Skeletal muscle tissue (tissue), 4 donors: ENCODE measurements around the gene PSMC3. TPM values are rescaled to one million over a fixed set of nuclear protein-coding genes. Genes with fewer than 3 reads are reported as not detected.
A peak's percentile ranks its signal among the peaks of the same experiment; 100 is the strongest.
"Not testable (repeated sequence)": the region's sequence is repeated elsewhere in the genome, so short reads cannot be mapped to it uniquely, and the experiment has no call there.

Experiments used
- H3K27ac ChIP-seq: one replicate; pipeline ENCODE4 v1.7.0; 2013; ENCODE audit warnings: mild to moderate bottlenecking, low read depth, low read length, inconsistent platforms
- H3K27me3 ChIP-seq, 3 donors: one replicate each; pipeline ENCODE4 v1.7.0; 2013; ENCODE audit warnings: low read length in 3 of 3; ENCODE audit not compliant: control insufficient read depth in 3 of 3, insufficient read depth in 3 of 3
- H3K36me3 ChIP-seq, 3 donors: one replicate each; pipeline ENCODE4 v1.7.0; 2013; ENCODE audit warnings: low read length in 3 of 3; ENCODE audit not compliant: control insufficient read depth in 3 of 3, insufficient read depth in 3 of 3
- H3K4me1 ChIP-seq, 3 donors: one replicate each; pipeline ENCODE4 v1.7.0; 2013; ENCODE audit warnings: low read length in 3 of 3, mild to moderate bottlenecking in 3 of 3; ENCODE audit not compliant: control insufficient read depth in 3 of 3, insufficient read depth in 3 of 3
- H3K4me3 ChIP-seq, 3 donors: one replicate each; pipeline ENCODE4 v1.7.0; 2013; ENCODE audit warnings: low read length in 3 of 3
- H3K9ac ChIP-seq, 3 donors: one replicate each; pipeline ENCODE4 v1.7.0; 2013; ENCODE audit warnings: low read length in 3 of 3, mild to moderate bottlenecking in 3 of 3, moderate library complexity in 2 of 3, low read depth in 1 of 3
- H3K9me3 ChIP-seq, 3 donors: one replicate each; pipeline ENCODE4 v1.7.0; 2013; ENCODE audit warnings: low read length in 3 of 3; ENCODE audit not compliant: control insufficient read depth in 3 of 3
- total RNA-seq: library from RNA; depleted of rRNA; stranded (reverse); fragments of >200 nt; gene quantifications from one replicate; pipeline ENCODE4 v1.2.3, GENCODE V29; 2014
- donor health status: Osteomylitis.

PSMC3 gene
- total RNA-seq, 1 donor from 2014 or later = 146 TPM

DNA sequence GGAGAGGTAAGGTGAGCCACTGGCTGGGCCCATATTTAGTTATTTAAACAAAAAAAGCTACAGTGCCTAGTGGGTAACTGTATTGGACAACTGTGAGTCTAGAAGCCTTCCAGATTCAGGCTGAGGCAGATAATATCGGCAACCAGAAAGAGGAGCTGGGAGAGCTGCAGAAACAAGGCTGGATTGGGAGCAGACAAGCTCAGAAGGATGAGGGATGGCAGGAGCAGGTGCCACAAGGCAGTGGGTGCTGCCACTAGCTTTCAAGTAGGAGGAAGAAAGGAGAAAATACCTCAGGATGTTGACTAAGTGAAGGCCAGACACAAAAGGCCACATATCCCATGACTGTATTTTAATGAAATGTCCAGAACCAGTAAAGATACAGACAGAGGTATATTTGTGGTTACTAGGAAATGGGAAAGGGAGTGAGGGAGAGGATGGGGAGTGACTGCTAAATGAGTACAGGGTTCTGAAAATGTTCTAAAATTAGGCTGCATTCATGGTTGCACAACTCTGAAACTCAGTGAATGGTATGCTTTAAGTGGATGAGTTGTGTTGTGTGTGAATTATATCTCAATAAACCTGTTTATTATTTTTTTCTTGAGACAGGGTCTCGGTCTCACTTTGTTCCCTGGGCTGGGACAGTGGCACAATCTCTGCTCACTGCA lies 34.5 kb upstream of the PSMC3 start:
- no peak overlapping the region for H3K9ac ChIP-seq
- H3K4me1 ChIP-seq = peaks cover 0 to 4% (median 3%) of the 10 kb centered on the region in 3 donors
- H3K9me3 ChIP-seq = no peaks in the 10 kb centered on the region
- H3K27ac ChIP-seq = no peak overlapping the region
- H3K27me3 ChIP-seq = no peaks in the 10 kb centered on the region
- H3K4me3 ChIP-seq = no peak overlapping the region
- peaks cover 0 to 6% (median 0%) of the 10 kb centered on the region in 3 donors for H3K36me3 ChIP-seq

DNA sequence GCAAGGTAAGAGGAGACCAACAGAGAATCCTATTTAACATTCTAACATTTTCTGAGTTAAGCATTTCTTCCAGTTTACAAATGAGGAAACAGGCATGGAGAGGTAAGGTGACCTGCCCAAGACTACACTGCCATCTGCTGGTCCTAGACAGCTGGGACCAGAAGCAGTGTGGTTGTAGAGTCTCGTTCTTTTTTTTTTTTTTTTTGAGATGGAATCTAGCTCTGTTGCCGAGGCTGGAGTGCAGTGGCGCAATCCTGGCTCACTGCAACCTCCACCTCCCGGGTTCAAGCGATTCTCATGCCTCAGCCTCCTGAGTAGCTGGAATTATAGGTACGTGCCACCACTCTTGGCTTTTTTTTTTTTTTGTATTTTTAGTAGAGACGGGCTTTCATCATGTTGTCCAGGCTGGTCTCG lies 28.0 kb upstream of the PSMC3 start:
- H3K36me3 ChIP-seq, H3K27me3 ChIP-seq, H3K27ac ChIP-seq, H3K9me3 ChIP-seq, H3K4me1 ChIP-seq, H3K4me3 ChIP-seq: not testable (repeated sequence)
- peak overlapping the region in 1 of 3 donors; percentile 25 for H3K9ac ChIP-seq

DNA sequence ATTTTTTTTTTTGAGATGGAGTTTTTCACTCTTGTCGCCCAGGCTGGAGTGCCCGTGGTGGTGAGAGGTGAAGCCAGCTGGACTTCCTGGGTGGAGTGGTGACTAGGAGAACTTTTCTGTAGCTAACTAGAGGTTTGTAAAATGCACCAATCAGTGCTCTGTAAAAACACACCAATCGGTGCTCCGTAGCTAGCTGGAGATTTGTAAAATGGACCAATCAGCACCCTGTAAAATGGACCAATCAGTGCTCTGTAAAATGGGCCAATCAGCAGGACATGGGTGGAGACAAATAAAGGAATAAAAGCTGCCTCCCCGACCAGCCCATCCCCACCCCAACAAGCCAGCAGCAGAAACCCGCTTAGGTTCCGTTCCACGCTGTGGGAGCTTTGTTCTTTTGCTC lies 27.1 kb upstream of the PSMC3 start:
- H3K36me3 ChIP-seq = no peaks in the 10 kb centered on the region
- H3K9me3 ChIP-seq = no peaks in the 10 kb centered on the region
- peaks cover 7 to 14% (median 14%) of the 10 kb centered on the region in 3 donors for H3K4me1 ChIP-seq
- H3K4me3 ChIP-seq = no peak overlapping the region
- H3K27me3 ChIP-seq = no peaks in the 10 kb centered on the region
- no peak overlapping the region for H3K27ac ChIP-seq
- H3K9ac ChIP-seq = no peak overlapping the region

GRCh38 chr11:47451990-47452389 lies 25.8 kb upstream of the PSMC3 start:
- Histone ChIP-seq H3K4me1 (peaks cover 14 to 27% (median 23%) of the 10 kb centered on the region in 3 donors), H3K36me3 (peaks cover 5 to 6% (median 5%) of the 10 kb centered on the region in 3 donors), H3K9ac (no peak overlapping the region), H3K27me3 (no peaks in the 10 kb centered on the region), H3K4me3 (no peak overlapping the region), H3K9me3 (no peaks in the 10 kb centered on the region), H3K27ac (no peak overlapping the region)

DNA sequence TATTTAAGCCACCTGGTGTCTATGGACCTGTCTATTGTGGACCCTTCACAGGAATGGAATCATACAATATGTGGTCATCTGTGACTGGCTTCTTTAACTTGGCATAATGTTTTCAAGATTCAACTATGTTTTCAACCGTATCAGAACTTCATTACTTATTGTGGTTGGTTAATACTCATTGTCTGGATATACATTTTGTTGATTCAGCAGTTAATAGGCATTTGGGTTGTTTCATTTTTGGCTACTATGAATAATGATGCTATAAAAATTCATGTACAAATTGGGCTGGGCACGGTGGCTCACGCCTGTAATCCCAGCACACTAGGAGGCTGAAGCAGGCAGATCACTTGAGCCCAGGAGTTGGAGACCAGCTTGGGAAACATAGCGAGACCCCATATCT lies 25.2 kb upstream of the PSMC3 start:
- Histone ChIP-seq H3K9me3 (no peaks in the 10 kb centered on the region), H3K4me1 (peaks cover 17 to 31% (median 23%) of the 10 kb centered on the region in 3 donors), H3K9ac (no peak overlapping the region), H3K4me3 (no peak overlapping the region), H3K36me3 (peaks cover 5 to 7% (median 6%) of the 10 kb centered on the region in 3 donors), H3K27ac (no peak overlapping the region), H3K27me3 (no peaks in the 10 kb centered on the region)

DNA sequence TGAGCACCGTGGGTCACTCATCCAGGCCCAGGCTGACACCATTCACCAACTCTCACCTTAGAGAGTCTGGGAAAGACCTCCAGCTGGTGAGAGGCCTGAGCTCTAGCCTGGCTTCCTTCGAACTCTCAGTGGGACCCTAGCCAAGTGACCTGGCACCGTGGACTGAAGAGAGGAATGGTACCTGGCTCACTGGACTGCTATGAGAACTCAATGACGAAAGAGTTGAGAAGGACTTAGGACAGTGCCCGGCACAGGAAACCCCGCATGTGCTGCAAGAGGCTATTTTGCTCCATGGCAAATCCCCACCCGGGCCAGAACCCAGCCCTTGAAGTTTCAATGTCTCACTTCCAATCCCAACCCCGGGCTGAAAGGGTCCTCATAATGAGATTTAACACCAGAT lies 23.3 kb upstream of the PSMC3 start:
- peak overlapping the region in 2 of 3 donors; percentile 91 to 94 for H3K4me3 ChIP-seq
- H3K9ac ChIP-seq = peak overlapping the region; percentile 82 to 94 (median 86)
- peaks cover 17 to 34% (median 23%) of the 10 kb centered on the region in 3 donors for H3K4me1 ChIP-seq
- peaks cover 5 to 8% (median 7%) of the 10 kb centered on the region in 3 donors for H3K36me3 ChIP-seq
- H3K9me3 ChIP-seq = no peaks in the 10 kb centered on the region
- no peaks in the 10 kb centered on the region for H3K27me3 ChIP-seq
- H3K27ac ChIP-seq = peak overlapping the region; percentile 86

DNA sequence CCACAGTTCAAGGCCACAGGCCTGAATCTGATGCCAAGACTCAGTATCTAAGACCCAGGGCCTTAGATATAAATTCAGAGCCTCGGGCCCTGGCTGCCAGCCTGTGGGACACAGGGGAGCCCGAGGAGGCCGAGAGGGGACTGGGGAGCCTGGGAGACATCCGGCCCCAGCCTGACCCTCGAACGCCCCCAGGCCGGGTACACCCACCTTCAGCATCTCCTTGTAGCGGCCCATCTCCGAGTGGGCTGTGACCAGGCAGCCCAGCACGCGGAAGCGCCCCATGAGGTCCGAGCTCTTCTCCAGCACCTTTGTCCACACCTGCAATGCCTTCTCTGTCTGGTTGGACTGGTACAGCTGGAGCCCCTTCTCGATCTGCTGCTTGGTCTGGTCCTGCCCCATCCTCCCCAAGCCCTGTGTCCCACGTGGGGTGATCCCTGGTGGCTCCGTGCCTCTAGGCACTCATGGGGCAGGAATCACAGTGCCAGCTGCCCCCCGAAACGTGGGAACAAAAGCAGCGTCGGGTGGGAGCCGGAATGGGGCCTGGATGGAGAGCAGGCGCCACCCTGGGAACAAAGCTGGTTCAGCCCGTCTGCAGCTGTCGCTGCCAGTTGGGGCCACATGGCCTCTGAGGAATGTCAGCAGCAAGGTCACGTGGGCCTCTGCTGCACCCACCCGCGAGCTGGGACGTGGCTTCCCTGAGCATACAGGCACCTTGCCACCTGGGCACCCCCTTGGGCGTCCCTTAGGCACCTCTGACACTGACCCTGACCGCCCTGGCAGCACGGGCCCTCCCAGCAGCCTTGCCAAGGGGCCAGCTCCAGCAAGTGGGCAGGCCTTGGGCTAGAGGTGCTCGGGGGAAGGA lies 22.6 kb upstream of the PSMC3 start, which contains the start of gene RAPSN:
RAPSN (minus strand) TSS at position 571 of the 862 bp plus-strand sequence; CDS start at position 399, 172 bp downstream.
- Histone ChIP-seq H3K9ac (peak within 1 kb of the TSS; percentile 82 to 94 (median 86)), H3K4me3 (peak within 1 kb of the TSS; percentile 68 to 94 (median 91)), H3K9me3 (no peaks in the 10 kb centered on the region), H3K4me1 (peaks cover 17 to 34% (median 19%) of the 10 kb centered on the region in 3 donors), H3K27ac (peak within 1 kb of the TSS; percentile 86), H3K36me3 (peaks cover 5 to 8% (median 7%) of the 10 kb centered on the region in 3 donors), H3K27me3 (no peaks in the 10 kb centered on the region)

DNA sequence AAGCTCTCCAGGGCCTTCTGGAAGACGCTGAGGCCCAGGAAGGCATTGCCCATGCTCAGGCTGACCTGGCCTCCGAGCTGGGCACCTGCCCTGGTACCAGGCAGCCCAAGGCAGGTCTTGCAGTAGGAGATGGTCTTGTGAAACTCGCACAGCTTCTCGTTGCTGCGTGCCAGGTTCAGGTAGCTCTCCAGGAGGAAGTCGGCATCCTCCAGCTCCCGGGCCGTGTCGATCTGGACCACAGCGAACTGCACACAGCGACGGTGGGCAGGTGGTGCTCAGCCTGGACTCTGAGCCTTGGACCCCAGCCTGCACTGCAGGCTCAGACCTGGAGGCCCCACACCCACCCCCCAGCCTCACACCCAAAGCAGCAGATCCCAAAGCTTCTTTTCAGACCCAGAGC lies 21.7 kb upstream of the PSMC3 start:
- Histone ChIP-seq H3K36me3 (peaks cover 7 to 9% (median 8%) of the 10 kb centered on the region in 3 donors), H3K27me3 (no peaks in the 10 kb centered on the region), H3K27ac (peak overlapping the region; percentile 86), H3K9ac (peak overlapping the region; percentile 82 to 94 (median 86)), H3K4me1 (peaks cover 22 to 41% (median 26%) of the 10 kb centered on the region in 3 donors), H3K9me3 (no peaks in the 10 kb centered on the region), H3K4me3 (peak overlapping the region; percentile 68 to 94 (median 91))

- peaks cover 26 to 49% (median 31%) of the 10 kb centered on the region in 3 donors for H3K4me1 ChIP-seq
- no peak overlapping the region for H3K27ac ChIP-seq
- H3K4me3 ChIP-seq = no peak overlapping the region
- no peaks in the 10 kb centered on the region for H3K27me3 ChIP-seq
- peaks cover 7 to 9% (median 8%) of the 10 kb centered on the region in 3 donors for H3K36me3 ChIP-seq
- no peak overlapping the region for H3K9ac ChIP-seq
- H3K9me3 ChIP-seq = no peaks in the 10 kb centered on the region
These were observed 20.6 kb upstream of the PSMC3 start for GRCh38 chr11:47446833-47447232.
